ENCODE measurements around the gene ANKLE2.

- no peak for TF ChIP-seq CTCF (IDR thresholded peaks at IDR 0.05)
- no peak for TF ChIP-seq POLR2A (IDR thresholded peaks at IDR 0.05)
Observed at GRCh38 chr12:132713123-132713522, 48.5 kb downstream of the ANKLE2 start.

Measured in testis (tissue), 2 donors.